SK-N-SH (cell line): ENCODE data around the gene TMEM59. TPM values are rescaled to one million over a fixed set of nuclear protein-coding genes. Genes with fewer than 3 reads are reported as not detected.

Source experiments
- CTCF ChIA-PET: fragments of 300-600, 350-600 bp; formaldehyde crosslinking; extraction: SDS; loops from one replicate; lab custom pipeline; 2021; lab: Yijun Ruan, JAX
- POLR2A ChIA-PET: fragments of 350-600 bp; sonication (Branson Sonifier 250); formaldehyde crosslinking; extraction: SDS; loops from one replicate; lab custom pipeline; 2020; ENCODE audit warnings: antibody characterized with exemption, inconsistent platforms; lab: Yijun Ruan, JAX
- DNase-seq: peaks from one replicate; pipeline ENCODE4 v3.0.0; 2012
- H2AFZ ChIP-seq: fragments of 200-600 bp; sonication (generic); 2 replicates; pipeline ENCODE4 v1.8.1; 2016; ENCODE audit warnings: antibody characterized with exemption, mild to moderate bottlenecking, low read depth
- H3F3A ChIP-seq: fragments of 200-600 bp; sonication (generic); replicated peaks from 2 replicates; pipeline ENCODE3; 2016; ENCODE audit warnings: antibody characterized with exemption, mild to moderate bottlenecking; ENCODE audit not compliant: insufficient read depth
- H3K27ac ChIP-seq, 2 experiments: fragments of 200-500 bp in 1 of 2; fragments of 200-600 bp in 1 of 2; sonication (Bioruptor generic) in 1 of 2; sonication (generic), shearing (Covaris generic) in 1 of 2; 2 replicates each; pipeline versions ENCODE4 v1.5.1 to v1.6.1; 2014 to 2016; ENCODE audit warnings: low read depth in 2 of 2, inconsistent platforms in 1 of 2, low read length in 1 of 2, mild to moderate bottlenecking in 1 of 2, mixed read lengths in 1 of 2
- H3K27me3 ChIP-seq: fragments of 200-600 bp; sonication (generic), shearing (Covaris generic); 2 replicates; pipeline ENCODE4 v1.6.1; 2016; ENCODE audit warnings: mixed run types; ENCODE audit not compliant: insufficient read depth
- H3K36me3 ChIP-seq, 2 experiments: fragments of 200-500 bp in 1 of 2; fragments of 200-600 bp in 1 of 2; sonication (Bioruptor generic) in 1 of 2; sonication (generic) in 1 of 2; replicated peaks in 1 of 2; 2 replicates each; pipeline versions ENCODE3 to v1.5.1; 2014 to 2016; ENCODE audit warnings: low read length in 1 of 2, mild to moderate bottlenecking in 1 of 2; ENCODE audit not compliant: insufficient read depth in 2 of 2, control insufficient read depth in 1 of 2
- H3K4me1 ChIP-seq, 2 experiments: fragments of 200-500 bp in 1 of 2; fragments of 200-600 bp in 1 of 2; sonication (Bioruptor generic) in 1 of 2; sonication (generic), shearing (Covaris generic) in 1 of 2; 2 replicates each; pipeline versions ENCODE4 v1.5.1 to v1.6.1; 2014 to 2016; ENCODE audit warnings: low read depth in 1 of 2, low read length in 1 of 2, mixed run types in 1 of 2; ENCODE audit not compliant: insufficient read depth in 2 of 2, control insufficient read depth in 1 of 2
- H3K4me2 ChIP-seq: fragments of 200-600 bp; sonication (generic), shearing (Covaris generic); 2 replicates; pipeline ENCODE4 v1.6.1; 2017; ENCODE audit warnings: mixed run types
- H3K4me3 ChIP-seq, 2 experiments: fragments of 200-500 bp in 1 of 2; fragments of 200-600 bp in 1 of 2; sonication (Bioruptor generic) in 1 of 2; sonication (generic), shearing (Covaris generic) in 1 of 2; 2 replicates each; pipeline versions ENCODE4 v1.5.1 to v1.8.1; 2014 to 2016; ENCODE audit warnings: low read depth in 2 of 2, inconsistent platforms in 1 of 2, low read length in 1 of 2, mild to moderate bottlenecking in 1 of 2, mixed read lengths in 1 of 2, moderate library complexity in 1 of 2
- H3K79me2 ChIP-seq: fragments of 200-600 bp; sonication (generic); 2 replicates; pipeline ENCODE4 v1.8.1; 2017; ENCODE audit warnings: mild to moderate bottlenecking; ENCODE audit not compliant: insufficient read depth
- H3K9ac ChIP-seq: fragments of 200-600 bp; sonication (generic); 2 replicates; pipeline ENCODE4 v1.6.1; 2017; ENCODE audit warnings: mixed run types
- H3K9me2 ChIP-seq: fragments of 200-600 bp; sonication (generic); 2 replicates; pipeline ENCODE4 v1.6.1; 2017; ENCODE audit warnings: mixed run types
- H3K9me3 ChIP-seq: fragments of 200-600 bp; sonication (generic); 2 replicates; pipeline ENCODE4 v1.6.1; 2017; ENCODE audit warnings: mixed run types, mild to moderate bottlenecking, moderate library complexity
- H4K20me1 ChIP-seq: fragments of 200-600 bp; sonication (generic); 2 replicates; pipeline ENCODE4 v1.6.1; 2017; ENCODE audit warnings: mild to moderate bottlenecking, mixed run types; ENCODE audit not compliant: insufficient read depth
- CHD2 ChIP-seq: fragments of 150-350 bp; IDR thresholded peaks from 2 replicates; pipeline ENCODE4 v1.6.1; 2018; ENCODE audit warnings: low read length; ENCODE audit not compliant: partially characterized antibody
- ELF1 ChIP-seq: IDR thresholded peaks from 2 replicates; pipeline ENCODE4 v1.4.0; 2012
- FOXM1 ChIP-seq: IDR thresholded peaks from 2 replicates; pipeline ENCODE4 v1.4.0; 2012; ENCODE audit warnings: low read depth, mild to moderate bottlenecking
- GATA2 ChIP-seq: sonication (generic); formaldehyde crosslinking; IDR thresholded peaks from 2 replicates; pipeline ENCODE4 v1.5.0; 2020; ENCODE audit warnings: mild to moderate bottlenecking, missing genetic modification reagents
- JUND ChIP-seq: IDR thresholded peaks from 2 replicates; pipeline ENCODE4 v1.4.0; 2012
- MEF2A ChIP-seq: IDR thresholded peaks from 2 replicates; pipeline ENCODE4 v1.4.0; 2012; ENCODE audit warnings: low read depth, borderline replicate concordance
- NFIC ChIP-seq: IDR thresholded peaks from 2 replicates; pipeline ENCODE4 v1.4.0; 2012; ENCODE audit warnings: borderline replicate concordance
- POLR2AphosphoS5 ChIP-seq: IDR thresholded peaks from 2 replicates; pipeline ENCODE4 v1.6.1; 2012; ENCODE audit warnings: low read depth, low read length
- RAD21 ChIP-seq: IDR thresholded peaks from 2 replicates; pipeline ENCODE4 v1.6.1; 2012; ENCODE audit warnings: mild to moderate bottlenecking, low read length
- RXRA ChIP-seq: IDR thresholded peaks from 2 replicates; pipeline ENCODE4 v1.4.0; 2012; ENCODE audit warnings: low read depth, mild to moderate bottlenecking, borderline replicate concordance
- SIN3A ChIP-seq: IDR thresholded peaks from 2 replicates; pipeline ENCODE4 v1.6.1; 2012; ENCODE audit warnings: low read depth, mild to moderate bottlenecking, low read length, moderate library complexity, borderline replicate concordance
- SMC3 ChIP-seq: IDR thresholded peaks from 2 replicates; pipeline ENCODE4 v1.6.1; 2012; ENCODE audit warnings: low read depth, low read length, improper control_type of control experiment
- TAF1 ChIP-seq: IDR thresholded peaks from 2 replicates; pipeline ENCODE4 v1.6.1; 2012; ENCODE audit warnings: low read depth, mild to moderate bottlenecking, low read length, moderate library complexity, borderline replicate concordance
- YY1 ChIP-seq: IDR thresholded peaks from 2 replicates; pipeline ENCODE4 v1.4.0; 2012; ENCODE audit warnings: low read depth, mild to moderate bottlenecking
- WGBS: methylation state at CpG from one replicate; pipeline ENCODE4 v1.1.6; 2017; ENCODE audit warnings: low lambda C conversion rate; 5-methylcytosine and 5-hydroxymethylcytosine counted together
- polyA plus RNA-seq, 3 experiments: library from polyadenylated mRNA; depleted of rRNA; stranded (reverse); fragments of >200 nt; gene quantifications; 2 replicates each; pipeline ENCODE4 v1.2.3, GENCODE V29; 2012
- TF ChIP-seq, protein P1 (sequence below): IDR thresholded peaks from 2 replicates; pipeline ENCODE4; 2012
- TF ChIP-seq, protein P2 (sequence below): IDR thresholded peaks from 2 replicates; pipeline ENCODE4 v1.4.0; 2012; ENCODE audit warnings: low read depth
- TF ChIP-seq, protein P3 (sequence below): IDR thresholded peaks from 2 replicates; pipeline ENCODE4 v1.6.1; 2012; ENCODE audit warnings: mild to moderate bottlenecking, low read depth, low read length, moderate library complexity
- TF ChIP-seq, protein P4 (sequence below): fragments of 150-350 bp; IDR thresholded peaks from 2 replicates; pipeline ENCODE4 v1.6.1; 2017; ENCODE audit warnings: antibody characterized with exemption, low read length, low read depth, borderline replicate concordance

TMEM59 gene
- polyA plus RNA-seq, 1 of the 3 experiments (the other 2 are of a cell fraction): 249 TPM

DNA sequence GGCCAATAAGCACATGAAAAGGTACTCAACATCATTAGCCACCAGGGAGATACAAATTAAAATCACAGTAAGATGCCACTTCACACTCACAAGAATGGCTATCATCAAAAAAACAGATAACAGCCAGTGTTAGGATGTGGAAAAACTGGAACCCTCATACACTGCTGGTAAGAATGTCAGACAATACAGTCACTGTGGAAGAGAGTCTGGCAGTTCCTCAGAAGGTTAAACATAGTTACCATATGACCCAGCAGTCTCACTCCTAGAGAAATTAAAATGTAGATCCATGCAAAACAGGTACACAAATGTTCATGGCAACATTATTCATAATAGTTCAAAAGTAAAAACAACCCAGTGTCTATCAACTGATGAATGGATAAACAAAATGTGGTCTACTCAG lies 68.3 kb downstream of the TMEM59 start:
- DNase-seq: no peak
- no peak overlapping the region for H2AFZ ChIP-seq
- no peaks in the 10 kb centered on the region for H3K79me2 ChIP-seq
- H3K4me2 ChIP-seq: no peak overlapping the region
- no peak overlapping the region for H3K4me3 ChIP-seq
- H3K9me2 ChIP-seq: no peaks in the 10 kb centered on the region
- POLR2A ChIA-PET: no interaction called here
- H3K36me3 ChIP-seq: no peaks in the 10 kb centered on the region
- no peaks in the 10 kb centered on the region for H3K27me3 ChIP-seq
- H4K20me1 ChIP-seq: no peaks in the 10 kb centered on the region
- H3K9me3 ChIP-seq: no peaks in the 10 kb centered on the region
- no peaks in the 10 kb centered on the region for H3F3A ChIP-seq
- no peak for TF ChIP-seq SMC3
- TF ChIP-seq FOXM1: no peak
- TF ChIP-seq RXRA: no peak
- no peak for TF ChIP-seq MEF2A
- no peak for TF ChIP-seq TAF1
- no peak for TF ChIP-seq GATA2 (CRISPR knock-in tag)
- TF ChIP-seq, protein P1, sequence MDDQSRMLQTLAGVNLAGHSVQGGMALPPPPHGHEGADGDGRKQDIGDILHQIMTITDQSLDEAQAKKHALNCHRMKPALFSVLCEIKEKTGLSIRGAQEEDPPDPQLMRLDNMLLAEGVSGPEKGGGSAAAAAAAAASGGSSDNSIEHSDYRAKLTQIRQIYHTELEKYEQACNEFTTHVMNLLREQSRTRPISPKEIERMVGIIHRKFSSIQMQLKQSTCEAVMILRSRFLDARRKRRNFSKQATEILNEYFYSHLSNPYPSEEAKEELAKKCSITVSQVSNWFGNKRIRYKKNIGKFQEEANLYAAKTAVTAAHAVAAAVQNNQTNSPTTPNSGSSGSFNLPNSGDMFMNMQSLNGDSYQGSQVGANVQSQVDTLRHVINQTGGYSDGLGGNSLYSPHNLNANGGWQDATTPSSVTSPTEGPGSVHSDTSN: no peak
- TF ChIP-seq, protein P2, sequence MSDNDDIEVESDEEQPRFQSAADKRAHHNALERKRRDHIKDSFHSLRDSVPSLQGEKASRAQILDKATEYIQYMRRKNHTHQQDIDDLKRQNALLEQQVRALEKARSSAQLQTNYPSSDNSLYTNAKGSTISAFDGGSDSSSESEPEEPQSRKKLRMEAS: no peak
- no peak for TF ChIP-seq CHD2
- TF ChIP-seq, protein P3, sequence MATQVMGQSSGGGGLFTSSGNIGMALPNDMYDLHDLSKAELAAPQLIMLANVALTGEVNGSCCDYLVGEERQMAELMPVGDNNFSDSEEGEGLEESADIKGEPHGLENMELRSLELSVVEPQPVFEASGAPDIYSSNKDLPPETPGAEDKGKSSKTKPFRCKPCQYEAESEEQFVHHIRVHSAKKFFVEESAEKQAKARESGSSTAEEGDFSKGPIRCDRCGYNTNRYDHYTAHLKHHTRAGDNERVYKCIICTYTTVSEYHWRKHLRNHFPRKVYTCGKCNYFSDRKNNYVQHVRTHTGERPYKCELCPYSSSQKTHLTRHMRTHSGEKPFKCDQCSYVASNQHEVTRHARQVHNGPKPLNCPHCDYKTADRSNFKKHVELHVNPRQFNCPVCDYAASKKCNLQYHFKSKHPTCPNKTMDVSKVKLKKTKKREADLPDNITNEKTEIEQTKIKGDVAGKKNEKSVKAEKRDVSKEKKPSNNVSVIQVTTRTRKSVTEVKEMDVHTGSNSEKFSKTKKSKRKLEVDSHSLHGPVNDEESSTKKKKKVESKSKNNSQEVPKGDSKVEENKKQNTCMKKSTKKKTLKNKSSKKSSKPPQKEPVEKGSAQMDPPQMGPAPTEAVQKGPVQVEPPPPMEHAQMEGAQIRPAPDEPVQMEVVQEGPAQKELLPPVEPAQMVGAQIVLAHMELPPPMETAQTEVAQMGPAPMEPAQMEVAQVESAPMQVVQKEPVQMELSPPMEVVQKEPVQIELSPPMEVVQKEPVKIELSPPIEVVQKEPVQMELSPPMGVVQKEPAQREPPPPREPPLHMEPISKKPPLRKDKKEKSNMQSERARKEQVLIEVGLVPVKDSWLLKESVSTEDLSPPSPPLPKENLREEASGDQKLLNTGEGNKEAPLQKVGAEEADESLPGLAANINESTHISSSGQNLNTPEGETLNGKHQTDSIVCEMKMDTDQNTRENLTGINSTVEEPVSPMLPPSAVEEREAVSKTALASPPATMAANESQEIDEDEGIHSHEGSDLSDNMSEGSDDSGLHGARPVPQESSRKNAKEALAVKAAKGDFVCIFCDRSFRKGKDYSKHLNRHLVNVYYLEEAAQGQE: no peak
- H3K27ac ChIP-seq: no peak overlapping the region
- no peak overlapping the region for H3K9ac ChIP-seq
- CTCF ChIA-PET: no interaction called here
- no peaks in the 10 kb centered on the region for H3K4me1 ChIP-seq

DNA sequence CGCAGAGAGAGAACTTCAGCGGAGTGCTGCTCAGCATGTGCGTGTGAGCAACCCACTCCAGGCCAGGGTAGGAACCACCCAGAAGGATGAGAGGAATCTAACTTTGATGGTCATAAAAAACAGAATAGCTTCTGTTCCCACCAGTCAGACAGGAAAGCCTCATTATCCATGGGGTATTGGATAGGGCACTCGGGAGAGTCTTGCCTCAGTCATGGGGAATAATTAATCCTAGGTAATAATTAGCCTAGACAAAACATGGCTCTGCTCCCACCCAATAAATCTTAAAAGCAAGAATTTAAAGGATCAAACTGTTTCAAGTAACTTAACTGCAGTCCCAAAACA lies 70.3 kb downstream of the TMEM59 start:
- Histone ChIP-seq H3K4me3 (no peak overlapping the region), H3K9me2 (no peaks in the 10 kb centered on the region), H3K4me1 (no peaks in the 10 kb centered on the region), H3K27ac (no peak overlapping the region), H3K4me2 (no peak overlapping the region), H4K20me1 (no peaks in the 10 kb centered on the region), H2AFZ (no peak overlapping the region), H3F3A (no peaks in the 10 kb centered on the region), H3K36me3 (no peaks in the 10 kb centered on the region), H3K79me2 (no peaks in the 10 kb centered on the region), H3K9me3 (no peaks in the 10 kb centered on the region), H3K9ac (no peak overlapping the region), H3K27me3 (no peaks in the 10 kb centered on the region)
- ChIA-PET POLR2A (no interaction called here), CTCF (interaction anchor here (0.6 to 0.7 kb wide), 2 partner anchors 34 to 59 kb away, joined by 3 read pairs; no protein-coding TSS in a partner anchor)
- no peak for DNase-seq
- 95% methylated on average over 4 of the region's 4 CpGs for WGBS
- TF ChIP-seq ELF1 (no peak), NFIC (no peak), RAD21 (no peak), JUND (no peak), SIN3A (no peak), SMC3 (no peak), YY1 (no peak), POLR2AphosphoS5 (no peak)
- TF ChIP-seq, protein P3: no peak
- TF ChIP-seq, protein P4, sequence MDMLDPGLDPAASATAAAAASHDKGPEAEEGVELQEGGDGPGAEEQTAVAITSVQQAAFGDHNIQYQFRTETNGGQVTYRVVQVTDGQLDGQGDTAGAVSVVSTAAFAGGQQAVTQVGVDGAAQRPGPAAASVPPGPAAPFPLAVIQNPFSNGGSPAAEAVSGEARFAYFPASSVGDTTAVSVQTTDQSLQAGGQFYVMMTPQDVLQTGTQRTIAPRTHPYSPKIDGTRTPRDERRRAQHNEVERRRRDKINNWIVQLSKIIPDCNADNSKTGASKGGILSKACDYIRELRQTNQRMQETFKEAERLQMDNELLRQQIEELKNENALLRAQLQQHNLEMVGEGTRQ: no peak
